Camera-type eye (tissue), 1 donor: ENCODE results near the gene KIF18A. TPM values are rescaled to one million over a fixed set of nuclear protein-coding genes. Genes with fewer than 3 reads are reported as not detected.

ENCODE experiments used
- total RNA-seq: library from RNA; depleted of rRNA; stranded (reverse); fragments of >200 nt; gene quantifications from one replicate; pipeline ENCODE4 v1.2.3, GENCODE V29; 2014

Gene KIF18A
- total RNA-seq = 8.7 TPM

GRCh38 chr11:28107750-28108618, at the start of gene KIF18A, which contains the start of gene METTL15:
Gene KIF18A (minus strand): TSS chr11:28108156. CDS start chr11:28097947, 10,209 bp downstream.
Gene METTL15 (plus strand): TSS chr11:28108388. CDS start chr11:28113335, 4,947 bp downstream.

Other genes with a start within 250 kb of the KIF18A start
- 31.1 TPM for gene METTL15, start 232 bp upstream of the KIF18A start, total RNA-seq